ENCODE measurements around the gene TMEM243. TPM values are rescaled to one million over a fixed set of nuclear protein-coding genes. Genes with fewer than 3 reads are reported as not detected.
A peak's percentile ranks its signal among the peaks of the same experiment; 100 is the strongest.

The TMEM243 gene
- polyA plus RNA-seq, 2 of the 4 experiments (the other 2 are of a cell fraction), result 23.7 to 36.1 TPM

- ChIA-PET POLR2A (no interaction called here), CTCF (interaction anchor here (1.5 kb wide), 1 partner anchor 10 kb away, joined by 3 read pairs; no protein-coding TSS in a partner anchor)
- DNase-seq (ENCODE audit: low read depth in 1 of 2, low spot score in 1 of 2), result no peak
- Histone ChIP-seq H3K27ac (no peak overlapping the region), H3K4me1 (peaks cover 19% of the 10 kb centered on the region), H3K9me3 (no peaks in the 10 kb centered on the region), H3K4me2 (no peak overlapping the region), H3K4me3 (no peak overlapping the region)
- FAIRE-seq, result no peak
- WGBS (ENCODE audit: missing lambda C conversion rate), result 13% methylated on average over 1 of the region's 1 CpG
- no peak for ATAC-seq
- no peak for TF ChIP-seq GATA3 (IDR thresholded peaks at IDR 0.05; ENCODE audit: borderline replicate concordance)
- TF ChIP-seq CBX8 (IDR thresholded peaks at IDR 0.05), result no peak
- no peak for TF ChIP-seq HOXA7 (CRISPR knock-in tag; IDR thresholded peaks at IDR 0.05)
- no peak for TF ChIP-seq TFCP2L1 (CRISPR knock-in tag; IDR thresholded peaks at IDR 0.05)
- no peak for TF ChIP-seq ELK1 (IDR thresholded peaks at IDR 0.05; ENCODE audit: low read depth, low read length)
- TF ChIP-seq MAX (IDR thresholded peaks at IDR 0.05), result no peak
- TF ChIP-seq USF2 (IDR thresholded peaks at IDR 0.05), result no peak
- no peak for TF ChIP-seq E2F6 (IDR thresholded peaks at IDR 0.05; ENCODE audit: borderline replicate concordance, low read depth)
- TF ChIP-seq FOSB (CRISPR knock-in tag; IDR thresholded peaks at IDR 0.05), result no peak
- no peak for TF ChIP-seq EHMT2 (IDR thresholded peaks at IDR 0.05; ENCODE audit: low read depth)
- TF ChIP-seq ZC3H11A (IDR thresholded peaks at IDR 0.05), result no peak
- TF ChIP-seq RCOR1 (IDR thresholded peaks at IDR 0.05; ENCODE audit: low read depth, low read length), result no peak
- no peak for TF ChIP-seq HES2 (IDR thresholded peaks at IDR 0.05)
- no peak for TF ChIP-seq JUNB (IDR thresholded peaks at IDR 0.05)
- no peak for TF ChIP-seq POLR2A (IDR thresholded peaks at IDR 0.05; ENCODE audit: low read length)
Measured at GRCh38 chr7:87223666-87224065, 4.1 kb upstream of the TMEM243 start.

- Histone ChIP-seq H3K4me2 (peak overlapping the region; percentile 77), H3K9me3 (no peaks in the 10 kb centered on the region), H3K4me3 (peak overlapping the region; percentile 99), H3K27ac (no peak overlapping the region), H3K4me1 (peaks cover 17% of the 10 kb centered on the region)
- ChIA-PET POLR2A (interaction anchor here (0.7 to 2.9 kb wide), 5 partner anchors 17 to 154 kb away, joined by 3 to 24 read pairs (median 3); partner anchors contain the start of gene DMTF1), CTCF (interaction anchor here (1.4 to 4.0 kb wide), 2 partner anchors 16 to 73 kb away, joined by 3 to 20 read pairs; no protein-coding TSS in a partner anchor)
- FAIRE-seq, result no peak
- TF ChIP-seq FOSB (CRISPR knock-in tag; IDR thresholded peaks at IDR 0.05) (no peak), NPAS2 (CRISPR knock-in tag; IDR thresholded peaks at IDR 0.05; ENCODE audit: borderline replicate concordance) (no peak), E2F6 (IDR thresholded peaks at IDR 0.05; ENCODE audit: borderline replicate concordance, low read depth) (peak; percentile 4; the same call in 1 of the 2 replicates), MAFK (IDR thresholded peaks at IDR 0.05; ENCODE audit: partially characterized antibody) (peak; percentile 98), HEYL (CRISPR knock-in tag; IDR thresholded peaks at IDR 0.05) (no peak)
- WGBS (ENCODE audit: missing lambda C conversion rate), result 22% methylated on average over 16 of the region's 17 CpGs
- no peak for ATAC-seq
- peak in 1 of 2 experiments; percentile 16 for DNase-seq (ENCODE audit: low read depth in 1 of 2, low spot score in 1 of 2)
Measured at GRCh38 chr7:87220734-87221215, 1.2 kb upstream of the TMEM243 start.

GRCh38 chr7:87220026-87220733, 648 bp upstream of the TMEM243 start:
- 1% methylated on average over 16 of the region's 75 CpGs for WGBS (ENCODE audit: missing lambda C conversion rate)
- DNase-seq (ENCODE audit: low read depth in 1 of 2, low spot score in 1 of 2) (peak; percentile 75 to 88), FAIRE-seq (no peak), ATAC-seq (peak; percentile 82 to 93)
- H3K4me2 ChIP-seq, result peak overlapping the region; percentile 77
- peaks cover 12% of the 10 kb centered on the region for H3K4me1 ChIP-seq
- peak overlapping the region; percentile 67 to 86 for H3K27ac ChIP-seq
- H3K4me3 ChIP-seq, result peak overlapping the region; percentile 99
- no peaks in the 10 kb centered on the region for H3K9me3 ChIP-seq
- ChIA-PET POLR2A (interaction anchor here (0.7 to 2.9 kb wide), 5 partner anchors 16 to 155 kb away, joined by 3 to 24 read pairs (median 3); partner anchors contain the start of gene DMTF1), CTCF (interaction anchor here (1.4 to 4.0 kb wide), 2 partner anchors 17 to 72 kb away, joined by 3 to 20 read pairs; no protein-coding TSS in a partner anchor)
- no peak for TF ChIP-seq HES2 (IDR thresholded peaks at IDR 0.05)
- no peak for TF ChIP-seq ZNF302 (CRISPR knock-in tag; IDR thresholded peaks at IDR 0.05)
- no peak for TF ChIP-seq KDM1A (IDR thresholded peaks at IDR 0.05; ENCODE audit: low read depth)
- TF ChIP-seq MAFK (IDR thresholded peaks at IDR 0.05; ENCODE audit: partially characterized antibody), result no peak
- TF ChIP-seq PHF8 (IDR thresholded peaks at IDR 0.05; ENCODE audit: borderline replicate concordance, low read depth), result peak; percentile 64
- peak; percentile 61; the same call in 1 of the 2 replicates for TF ChIP-seq E2F6 (IDR thresholded peaks at IDR 0.05; ENCODE audit: borderline replicate concordance, low read depth)
- peak; percentile 56 for TF ChIP-seq MAX (IDR thresholded peaks at IDR 0.05)
- TF ChIP-seq HDAC2 (IDR thresholded peaks at IDR 0.05), result no peak
- no peak for TF ChIP-seq TP53 (CRISPR knock-in tag; IDR thresholded peaks at IDR 0.05)
- peak; percentile 62 for TF ChIP-seq POLR2A (IDR thresholded peaks at IDR 0.05; ENCODE audit: low read length)
- no peak for TF ChIP-seq HOXA7 (CRISPR knock-in tag; IDR thresholded peaks at IDR 0.05)

All from A549 (cell line).